ENCODE data around the gene CLRN3. TPM values are rescaled to one million over a fixed set of nuclear protein-coding genes. Genes with fewer than 3 reads are reported as not detected.

The CLRN3 gene
- not detected for total RNA-seq

- Histone ChIP-seq H3K27me3 (no peaks in the 10 kb centered on the region), H3K4me3 (peak within 1 kb of the TSS in 1 of 4 donors; percentile 20), H3K27ac (peak within 1 kb of the TSS in 1 of 4 donors; percentile 40), H3K36me3 (no peaks in the 10 kb centered on the region), H3K9me3 (peaks cover 0 to 4% (median 2%) of the 10 kb centered on the region in 4 donors), H3K4me1 (peaks cover 0 to 24% (median 14%) of the 10 kb centered on the region in 4 donors)
- TF ChIP-seq EP300 (IDR thresholded peaks at IDR 0.05) (no peak), POLR2A (IDR thresholded peaks at IDR 0.05) (no peak), CTCF (IDR thresholded peaks at IDR 0.05) (no peak)
- DNase-seq (ENCODE audit: low spot score in 2 of 2), result no peak
Measured at GRCh38 chr10:127892743-127893142, at the start of gene CLRN3. Gene CLRN3 (minus strand): TSS chr10:127892941. CDS start chr10:127892784, 157 bp downstream.

GRCh38 chr10:127940866-127941640 is 48.3 kb upstream of the CLRN3 start:
- no peak overlapping the region for H3K27ac ChIP-seq
- H3K36me3 ChIP-seq, result no peaks in the 10 kb centered on the region
- H3K27me3 ChIP-seq, result no peaks in the 10 kb centered on the region
- WGBS, 2 donors, result 80 to 84% methylated on average over 6 of the region's 6 CpGs
- H3K4me1 ChIP-seq, result peaks cover 0 to 45% (median 0%) of the 10 kb centered on the region in 4 donors
- TF ChIP-seq EP300 (IDR thresholded peaks at IDR 0.05), result no peak
- TF ChIP-seq POLR2A (IDR thresholded peaks at IDR 0.05), result no peak
- TF ChIP-seq CTCF (IDR thresholded peaks at IDR 0.05), result no peak
- no peaks in the 10 kb centered on the region for H3K9me3 ChIP-seq
- no peak for DNase-seq (ENCODE audit: low spot score in 2 of 2)
- no peak overlapping the region for H3K4me3 ChIP-seq

GRCh38 chr10:127939786-127940330 is 47.1 kb upstream of the CLRN3 start:
- Histone ChIP-seq H3K27ac (no peak overlapping the region), H3K27me3 (no peaks in the 10 kb centered on the region), H3K4me1 (peaks cover 0 to 35% (median 0%) of the 10 kb centered on the region in 4 donors), H3K36me3 (no peaks in the 10 kb centered on the region), H3K4me3 (no peak overlapping the region), H3K9me3 (no peaks in the 10 kb centered on the region)
- WGBS, 2 donors, result 78 to 95% methylated on average over 4 of the region's 4 CpGs
- DNase-seq (ENCODE audit: low spot score in 2 of 2), result no peak
- TF ChIP-seq POLR2A (IDR thresholded peaks at IDR 0.05), result no peak
- no peak for TF ChIP-seq CTCF (IDR thresholded peaks at IDR 0.05)
- no peak for TF ChIP-seq EP300 (IDR thresholded peaks at IDR 0.05)

GRCh38 chr10:127937915-127938463 is 45.2 kb upstream of the CLRN3 start:
- 45 to 47% methylated on average over 5 of the region's 5 CpGs for WGBS, 2 donors

More at GRCh38 chr10:127937915-127938463, 45.2 kb upstream of the CLRN3 start:
- Histone ChIP-seq H3K9me3 (no peaks in the 10 kb centered on the region), H3K4me3 (no peak overlapping the region), H3K4me1 (peaks cover 0 to 27% (median 0%) of the 10 kb centered on the region in 4 donors), H3K27ac (peak overlapping the region in 2 of 4 donors; percentile 33 to 57), H3K27me3 (no peaks in the 10 kb centered on the region), H3K36me3 (peaks cover 0 to 3% (median 0%) of the 10 kb centered on the region in 3 donors)
- TF ChIP-seq CTCF (IDR thresholded peaks at IDR 0.05), result no peak
- TF ChIP-seq POLR2A (IDR thresholded peaks at IDR 0.05), result no peak
- TF ChIP-seq EP300 (IDR thresholded peaks at IDR 0.05), result no peak
- DNase-seq (ENCODE audit: low spot score in 2 of 2), result no peak
